HAP-1 (cell line): ENCODE measurements around the gene SLC2A6.

ENCODE experiments used
- DNase-seq, 2 experiments: peaks; one replicate each; pipeline ENCODE4 v3.0.0-alpha.2; 2016 to 2020; ENCODE audit warnings: low spot score in 2 of 2
- H3K27me3 ChIP-seq: fragments of 250-450 bp; sonication (Bioruptor Pico); 2 replicates; pipeline ENCODE4 v1.5.1; 2020; ENCODE audit warnings: low read depth, mild to moderate bottlenecking, moderate library complexity
- H3K36me3 ChIP-seq: fragments of 250-450 bp; sonication (Bioruptor Pico); replicated peaks from 2 replicates; pipeline ENCODE4 v1.5.1; 2020; ENCODE audit warnings: mild to moderate bottlenecking
- H3K4me1 ChIP-seq: fragments of 250-450 bp; sonication (Bioruptor Pico); 2 replicates; pipeline ENCODE4 v1.5.1; 2020; ENCODE audit warnings: mild to moderate bottlenecking
- H3K4me3 ChIP-seq: fragments of 250-450 bp; sonication (Bioruptor Pico); 2 replicates; pipeline ENCODE4 v1.5.1; 2020; ENCODE audit warnings: mild to moderate bottlenecking, moderate library complexity
- H3K9me3 ChIP-seq: fragments of 250-450 bp; sonication (Bioruptor Pico); 2 replicates; pipeline ENCODE4 v1.5.1; 2020; ENCODE audit warnings: mild to moderate bottlenecking, moderate library complexity
- in situ Hi-C: fragments of 300-500 bp; cut with MboI; formaldehyde crosslinking; loops from 3 replicates; pipeline ENCODE4 v1.14.3; 2020; ENCODE audit warnings: low sequenced_read_pairs, inconsistent platforms, mixed read lengths

Gene SLC2A6

DNA sequence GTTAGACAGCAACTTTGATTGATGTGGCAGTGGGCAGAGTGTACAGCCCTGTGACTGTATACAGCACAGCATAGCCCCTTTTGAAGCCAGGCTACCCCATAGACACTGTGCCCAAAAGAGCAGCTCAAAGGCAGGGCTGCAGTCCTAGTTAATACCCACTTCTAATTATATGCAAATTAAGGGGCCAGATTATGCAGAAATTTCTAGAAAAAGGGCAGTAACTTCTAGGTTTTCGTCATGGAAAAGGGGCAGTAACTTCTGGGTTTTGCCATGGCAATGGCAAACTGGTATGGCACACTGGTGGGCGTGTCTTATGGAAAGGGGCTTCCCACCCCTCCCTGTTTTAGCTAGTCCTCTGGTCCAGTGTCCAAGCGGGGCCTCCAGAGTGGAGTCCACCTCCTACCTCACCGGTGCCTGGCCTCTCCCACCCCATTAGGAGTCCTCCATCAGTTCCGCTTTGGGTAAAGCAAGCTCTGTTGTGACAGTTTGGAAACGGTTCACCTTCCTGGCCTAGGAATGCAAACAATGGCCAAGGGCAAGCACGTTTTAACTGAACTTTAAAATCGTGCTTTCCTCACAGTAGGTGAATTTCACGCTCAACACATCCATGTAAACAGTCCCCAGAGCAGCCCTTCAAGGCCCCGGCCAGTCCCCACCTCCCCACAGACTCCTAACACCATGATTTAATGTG is 51.1 kb downstream of the SLC2A6 start:
- Histone ChIP-seq H3K36me3 (no peaks in the 10 kb centered on the region), H3K4me3 (no peak overlapping the region), H3K9me3 (no peaks in the 10 kb centered on the region), H3K4me1 (no peaks in the 10 kb centered on the region), H3K27me3 (0 out of 2 replicates have a peak, but pooled peaks cover 2% of the 10 kb centered on the region)
- in situ Hi-C loops = no loop called here
- no peak for DNase-seq

DNA sequence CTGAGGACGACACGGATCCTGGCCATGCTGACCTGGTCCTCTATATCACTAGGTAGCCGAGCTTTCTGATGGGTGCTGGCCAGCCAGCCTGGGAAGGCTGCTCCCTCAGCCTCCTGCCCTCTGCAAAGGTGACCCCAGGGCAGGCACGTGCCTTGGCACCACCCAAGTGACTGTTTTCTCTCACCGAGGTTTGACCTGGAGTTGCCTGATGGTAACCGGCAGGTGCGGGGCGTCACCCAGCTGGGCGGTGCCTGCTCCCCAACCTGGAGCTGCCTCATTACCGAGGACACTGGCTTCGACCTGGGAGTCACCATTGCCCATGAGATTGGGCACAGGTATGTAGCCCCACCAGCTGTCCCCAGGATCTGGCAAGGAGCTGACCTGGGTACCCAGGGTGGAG is 52.9 kb downstream of the SLC2A6 start:
- Histone ChIP-seq H3K27me3 (0 out of 2 replicates have a peak, but pooled peaks cover 2% of the 10 kb centered on the region), H3K4me1 (no peaks in the 10 kb centered on the region), H3K36me3 (no peaks in the 10 kb centered on the region), H3K9me3 (no peaks in the 10 kb centered on the region), H3K4me3 (no peak overlapping the region)
- no peak for DNase-seq
- in situ Hi-C loops = no loop called here

DNA sequence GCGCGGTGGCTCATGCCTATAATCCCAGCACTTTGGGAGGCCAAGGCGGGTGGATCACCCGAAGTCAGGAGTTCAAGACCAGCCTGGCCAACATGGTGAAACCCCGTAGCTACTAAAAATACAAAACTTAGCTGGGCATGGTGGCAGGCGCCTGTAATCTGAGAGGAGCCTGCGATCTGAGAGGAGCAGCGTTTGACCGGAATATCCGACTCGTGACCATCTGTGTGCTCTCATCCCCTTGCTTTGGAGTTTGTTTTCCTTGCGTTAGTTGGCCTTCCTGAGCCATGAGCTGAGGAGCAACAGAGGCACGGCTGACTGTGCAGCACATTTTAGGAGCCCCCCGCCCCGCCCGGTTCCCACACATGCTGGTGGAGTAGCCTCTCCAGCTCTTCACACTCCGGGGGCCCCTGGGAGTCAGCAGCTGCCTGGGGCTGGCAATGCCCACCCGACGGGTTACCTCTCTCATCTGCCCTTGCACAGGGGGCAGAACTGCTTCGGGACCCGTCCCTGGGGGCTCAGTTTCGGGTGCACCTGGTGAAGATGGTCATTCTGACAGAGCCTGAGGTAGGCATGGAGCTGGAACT is 53.8 kb downstream of the SLC2A6 start:
- in situ Hi-C loops = no loop called here
- H3K27me3 ChIP-seq = 0 out of 2 replicates have a peak, but pooled peaks cover 2% of the 10 kb centered on the region
- DNase-seq = no peak
- H3K4me1 ChIP-seq = no peaks in the 10 kb centered on the region
- no peaks in the 10 kb centered on the region for H3K9me3 ChIP-seq
- no peaks in the 10 kb centered on the region for H3K36me3 ChIP-seq
- H3K4me3 ChIP-seq = no peak overlapping the region

DNA sequence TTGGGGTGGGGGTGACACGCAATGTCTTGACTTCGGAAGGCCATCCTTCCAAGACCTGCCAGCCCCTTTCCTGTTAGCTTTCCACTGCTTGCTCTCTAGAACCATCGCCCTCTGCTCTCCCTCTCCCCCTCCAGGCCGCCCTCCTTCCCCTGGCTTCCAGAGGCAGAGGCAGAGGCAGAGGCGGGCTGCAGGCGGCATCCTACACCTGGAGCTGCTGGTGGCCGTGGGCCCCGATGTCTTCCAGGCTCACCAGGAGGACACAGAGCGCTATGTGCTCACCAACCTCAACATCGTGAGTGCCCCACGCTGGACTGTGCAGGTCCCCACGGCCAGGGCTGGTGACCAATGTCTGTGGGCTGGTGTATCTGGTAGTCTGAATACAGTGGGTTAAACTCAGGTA is 54.7 kb downstream of the SLC2A6 start:
- 0 out of 2 replicates have a peak, but pooled peaks cover 2% of the 10 kb centered on the region for H3K27me3 ChIP-seq
- DNase-seq = no peak
- in situ Hi-C loops = no loop called here
- no peaks in the 10 kb centered on the region for H3K36me3 ChIP-seq
- no peaks in the 10 kb centered on the region for H3K4me1 ChIP-seq
- no peaks in the 10 kb centered on the region; the same call in 1 of the 2 replicates for H3K9me3 ChIP-seq
- no peak overlapping the region for H3K4me3 ChIP-seq

DNA sequence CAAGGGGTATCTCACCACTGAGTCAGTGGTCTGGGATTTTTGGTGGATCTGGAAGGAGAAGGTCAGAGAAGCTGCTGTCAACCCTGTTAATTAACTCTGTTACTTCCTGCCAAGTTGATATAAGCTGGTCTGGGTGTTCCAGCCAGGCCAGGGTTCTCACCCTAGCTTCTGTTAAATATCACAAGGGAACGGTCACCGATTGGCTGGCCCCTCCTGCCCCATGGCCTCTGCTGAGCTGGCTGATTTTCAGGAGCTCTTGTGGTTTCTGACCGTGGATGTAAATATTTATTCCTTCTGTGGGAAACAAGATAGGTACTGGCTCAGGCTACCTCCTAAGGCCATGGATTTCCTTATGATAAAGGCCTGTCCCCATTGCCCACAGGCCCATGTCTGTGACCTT is 55.7 kb downstream of the SLC2A6 start:
- H3K27me3 ChIP-seq = 0 out of 2 replicates have a peak, but pooled peaks cover 2% of the 10 kb centered on the region
- no peaks in the 10 kb centered on the region; the same call in 1 of the 2 replicates for H3K9me3 ChIP-seq
- no peaks in the 10 kb centered on the region for H3K36me3 ChIP-seq
- H3K4me1 ChIP-seq = 0 out of 2 replicates have a peak, but pooled peaks cover 3% of the 10 kb centered on the region
- in situ Hi-C loops = no loop called here
- DNase-seq = no peak
- no peak overlapping the region for H3K4me3 ChIP-seq

DNA sequence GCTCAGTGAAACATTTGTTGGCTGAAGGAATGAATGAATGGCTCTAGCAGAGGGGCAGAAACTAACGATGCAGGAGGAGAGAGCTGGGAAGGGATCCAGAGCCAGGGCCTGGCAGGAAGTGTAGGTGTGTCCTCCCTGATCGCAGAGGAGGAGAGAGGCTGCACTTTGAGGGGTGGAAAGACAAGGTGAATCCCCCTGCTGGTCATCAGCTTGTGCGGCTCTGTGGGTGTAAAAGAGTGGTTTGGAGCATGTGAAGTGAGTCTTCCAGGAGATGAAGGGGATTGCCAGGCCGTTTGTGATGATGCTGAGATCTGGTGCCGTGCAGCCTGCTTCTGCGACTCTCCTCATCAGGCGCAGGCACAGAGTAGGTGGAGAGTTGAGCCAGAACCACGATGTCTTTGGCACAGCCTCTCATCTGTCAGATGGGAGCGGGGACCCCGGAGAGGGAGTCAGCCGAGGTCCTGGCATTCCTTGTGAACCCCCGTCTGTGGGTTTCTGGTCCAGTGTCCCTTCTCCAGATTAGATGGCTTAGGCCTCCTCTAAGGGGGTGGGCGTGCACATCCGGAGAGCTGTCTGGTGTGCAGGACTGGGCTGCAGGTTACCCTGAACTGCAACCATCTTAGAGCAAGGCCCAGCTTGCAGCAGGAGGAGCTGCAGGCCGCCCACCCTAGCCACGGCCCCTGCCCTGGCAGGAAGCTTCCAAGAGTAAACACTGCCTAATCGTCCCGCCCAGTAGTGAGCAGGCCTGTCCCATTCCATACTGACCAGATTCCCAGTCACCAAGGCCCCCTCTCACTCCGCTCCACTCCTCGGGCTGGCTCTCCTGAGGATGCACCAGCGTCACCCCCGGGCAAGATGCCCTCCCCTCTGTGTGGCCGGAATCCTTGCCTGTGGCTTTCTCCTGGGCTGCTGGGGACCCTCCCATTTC is 57.0 kb downstream of the SLC2A6 start, which contains the start of gene ADAMTS13:
TSS of gene ADAMTS13 (plus strand) at position 753 of the 928 bp plus-strand sequence. CDS start at position 830, 77 bp downstream.
- Histone ChIP-seq H3K9me3 (no peaks in the 10 kb centered on the region; the same call in 1 of the 2 replicates), H3K36me3 (no peaks in the 10 kb centered on the region), H3K4me3 (no peak within 1 kb of the TSS), H3K27me3 (0 out of 2 replicates have a peak, but pooled peaks cover 2% of the 10 kb centered on the region), H3K4me1 (0 out of 2 replicates have a peak, but pooled peaks cover 3% of the 10 kb centered on the region)
- no peak for DNase-seq
- in situ Hi-C loops = no loop called here
